ENCODE data around the gene OR10G8. TPM values are rescaled to one million over a fixed set of nuclear protein-coding genes. Genes with fewer than 3 reads are reported as not detected.
"Not testable (repeated sequence)": the region's sequence is repeated elsewhere in the genome, so short reads cannot be mapped to it uniquely, and the experiment has no call there.

Gene OR10G8
- total RNA-seq: not detected

GRCh38 chr11:124026498-124026897 lies at the start of gene OR10G8:
TSS of gene OR10G8 (plus strand) at chr11:124026798. CDS start at chr11:124029623, 2,825 bp downstream.
- no peak within 1 kb of the TSS for H3K27ac Mint-ChIP-seq
- no peak for DNase-seq
- H3K27me3 Mint-ChIP-seq (ENCODE audit: low read depth): peaks cover 2% of the 10 kb centered on the region
- no peak within 1 kb of the TSS for H3K4me3 Mint-ChIP-seq
- H3K4me1 Mint-ChIP-seq (ENCODE audit: low read depth): no peaks in the 10 kb centered on the region
- CTCF ChIA-PET: no interaction called here
- intact Hi-C loops (cut with micrococcal nuclease): no loop called here
- H3K36me3 Mint-ChIP-seq (ENCODE audit: low read depth): no peaks in the 10 kb centered on the region
- peaks cover under 1% of the 10 kb centered on the region for H3K9me3 Mint-ChIP-seq

GRCh38 chr11:123977731-123978347 lies 48.8 kb upstream of the OR10G8 start, which contains the start of gene OR10S1:
TSS of gene OR10S1 (minus strand) at chr11:123977781. CDS start at chr11:123977664, 117 bp downstream.
- Mint-ChIP-seq H3K4me3 (no peak within 1 kb of the TSS), H3K27me3 (ENCODE audit: low read depth) (peaks cover 5% of the 10 kb centered on the region), H3K9me3 (peaks cover 7% of the 10 kb centered on the region), H3K27ac (no peak within 1 kb of the TSS), H3K36me3 (ENCODE audit: low read depth) (no peaks in the 10 kb centered on the region), H3K4me1 (ENCODE audit: low read depth) (no peaks in the 10 kb centered on the region)
- CTCF ChIA-PET: no interaction called here
- intact Hi-C loops (cut with micrococcal nuclease): no loop called here
- DNase-seq: no peak

- Mint-ChIP-seq H3K4me1 (ENCODE audit: low read depth) (no peaks in the 10 kb centered on the region), H3K4me3 (no peak overlapping the region), H3K27me3 (ENCODE audit: low read depth) (peaks cover 9% of the 10 kb centered on the region), H3K9me3 (peaks cover 11% of the 10 kb centered on the region), H3K27ac (no peak overlapping the region), H3K36me3 (ENCODE audit: low read depth) (peaks cover 1% of the 10 kb centered on the region)
- DNase-seq: no peak
- CTCF ChIA-PET: no interaction called here
- intact Hi-C loops (cut with micrococcal nuclease): no loop called here
Measured at GRCh38 chr11:123979311-123979710, 47.3 kb upstream of the OR10G8 start.

GRCh38 chr11:123995119-123995518 lies 31.5 kb upstream of the OR10G8 start, which contains the start of gene OR10G6:
TSS of gene OR10G6 (minus strand) at chr11:123995161. CDS start at chr11:123995161, 0 bp downstream.
- CTCF ChIA-PET: no interaction called here
- no peak within 1 kb of the TSS for H3K27ac Mint-ChIP-seq
- no peaks in the 10 kb centered on the region for H3K9me3 Mint-ChIP-seq
- no peaks in the 10 kb centered on the region for H3K36me3 Mint-ChIP-seq (ENCODE audit: low read depth)
- intact Hi-C loops (cut with micrococcal nuclease): no loop called here
- H3K4me1 Mint-ChIP-seq (ENCODE audit: low read depth): no peaks in the 10 kb centered on the region
- DNase-seq: no peak
- no peaks in the 10 kb centered on the region for H3K27me3 Mint-ChIP-seq (ENCODE audit: low read depth)
- no peak within 1 kb of the TSS for H3K4me3 Mint-ChIP-seq

GRCh38 chr11:124012697-124013096 lies 13.9 kb upstream of the OR10G8 start, which contains the start of gene OR10G4:
TSS of gene OR10G4 (plus strand) at chr11:124012997. CDS start at chr11:124015575, 2,578 bp downstream.
- Mint-ChIP-seq H3K27ac (no peak within 1 kb of the TSS), H3K4me1 (ENCODE audit: low read depth) (no peaks in the 10 kb centered on the region), H3K9me3 (no peaks in the 10 kb centered on the region), H3K36me3 (ENCODE audit: low read depth) (no peaks in the 10 kb centered on the region), H3K27me3 (ENCODE audit: low read depth) (peaks cover 2% of the 10 kb centered on the region), H3K4me3 (no peak within 1 kb of the TSS)
- CTCF ChIA-PET: no interaction called here
- no peak for DNase-seq
- intact Hi-C loops (cut with micrococcal nuclease): no loop called here

GRCh38 chr11:124015837-124016236 lies 10.8 kb upstream of the OR10G8 start:
- intact Hi-C loops (cut with micrococcal nuclease); H3K9me3 Mint-ChIP-seq; H3K36me3 Mint-ChIP-seq (ENCODE audit: low read depth); H3K27me3 Mint-ChIP-seq (ENCODE audit: low read depth); H3K4me1 Mint-ChIP-seq (ENCODE audit: low read depth); DNase-seq; H3K4me3 Mint-ChIP-seq; CTCF ChIA-PET; H3K27ac Mint-ChIP-seq: not testable (repeated sequence)

GRCh38 chr11:124036666-124037065 lies 10.1 kb downstream of the OR10G8 start:
- Mint-ChIP-seq H3K9me3 (no peaks in the 10 kb centered on the region), H3K36me3 (ENCODE audit: low read depth) (no peaks in the 10 kb centered on the region), H3K4me1 (ENCODE audit: low read depth) (no peaks in the 10 kb centered on the region), H3K27ac (no peak overlapping the region), H3K4me3 (no peak overlapping the region), H3K27me3 (ENCODE audit: low read depth) (peaks cover 7% of the 10 kb centered on the region)
- intact Hi-C loops (cut with micrococcal nuclease): no loop called here
- CTCF ChIA-PET: no interaction called here
- DNase-seq: no peak

- intact Hi-C loops (cut with micrococcal nuclease): no loop called here
- H3K9me3 Mint-ChIP-seq: no peaks in the 10 kb centered on the region
- CTCF ChIA-PET: no interaction called here
- no peak overlapping the region for H3K27ac Mint-ChIP-seq
- no peak for DNase-seq
- H3K36me3 Mint-ChIP-seq (ENCODE audit: low read depth): no peaks in the 10 kb centered on the region
- no peak overlapping the region for H3K4me3 Mint-ChIP-seq
- no peaks in the 10 kb centered on the region for H3K4me1 Mint-ChIP-seq (ENCODE audit: low read depth)
- H3K27me3 Mint-ChIP-seq (ENCODE audit: low read depth): peaks cover 7% of the 10 kb centered on the region
Measured at GRCh38 chr11:124039557-124039956, 13.0 kb downstream of the OR10G8 start.

GRCh38 chr11:124041254-124041653 lies 14.7 kb downstream of the OR10G8 start, which contains the start of gene OR10G7:
TSS of gene OR10G7 (minus strand) at chr11:124041325. CDS start at chr11:124039001, 2,324 bp downstream.
- Mint-ChIP-seq H3K27ac (no peak within 1 kb of the TSS), H3K36me3 (ENCODE audit: low read depth) (no peaks in the 10 kb centered on the region), H3K4me3 (no peak within 1 kb of the TSS), H3K27me3 (ENCODE audit: low read depth) (peaks cover 8% of the 10 kb centered on the region), H3K9me3 (no peaks in the 10 kb centered on the region), H3K4me1 (ENCODE audit: low read depth) (no peaks in the 10 kb centered on the region)
- intact Hi-C loops (cut with micrococcal nuclease): no loop called here
- CTCF ChIA-PET: interaction anchor here (0.9 kb wide), 1 partner anchor 31 kb away, joined by 3 read pairs; no protein-coding TSS in a partner anchor
- DNase-seq: no peak

GRCh38 chr11:124043420-124043819 lies 16.8 kb downstream of the OR10G8 start:
- no peaks in the 10 kb centered on the region for H3K9me3 Mint-ChIP-seq
- CTCF ChIA-PET: no interaction called here
- H3K36me3 Mint-ChIP-seq (ENCODE audit: low read depth): no peaks in the 10 kb centered on the region
- H3K4me1 Mint-ChIP-seq (ENCODE audit: low read depth): no peaks in the 10 kb centered on the region
- no peak overlapping the region for H3K27ac Mint-ChIP-seq
- peaks cover 11% of the 10 kb centered on the region for H3K27me3 Mint-ChIP-seq (ENCODE audit: low read depth)
- DNase-seq: no peak
- H3K4me3 Mint-ChIP-seq: no peak overlapping the region
- intact Hi-C loops (cut with micrococcal nuclease): no loop called here

GRCh38 chr11:124050748-124051147 lies 24.1 kb downstream of the OR10G8 start:
- Mint-ChIP-seq H3K27me3 (ENCODE audit: low read depth) (peaks cover 20% of the 10 kb centered on the region), H3K36me3 (ENCODE audit: low read depth) (no peaks in the 10 kb centered on the region), H3K9me3 (no peaks in the 10 kb centered on the region), H3K27ac (no peak overlapping the region), H3K4me1 (ENCODE audit: low read depth) (no peaks in the 10 kb centered on the region), H3K4me3 (no peak overlapping the region)
- no peak for DNase-seq
- CTCF ChIA-PET: no interaction called here
- intact Hi-C loops (cut with micrococcal nuclease): no loop called here

GRCh38 chr11:124052966-124053365 lies 26.4 kb downstream of the OR10G8 start:
- Mint-ChIP-seq H3K36me3 (ENCODE audit: low read depth) (no peaks in the 10 kb centered on the region), H3K4me3 (no peak overlapping the region), H3K4me1 (ENCODE audit: low read depth) (no peaks in the 10 kb centered on the region), H3K27ac (no peak overlapping the region), H3K27me3 (ENCODE audit: low read depth) (peaks cover 13% of the 10 kb centered on the region), H3K9me3 (no peaks in the 10 kb centered on the region)
- intact Hi-C loops (cut with micrococcal nuclease): no loop called here
- DNase-seq: no peak
- CTCF ChIA-PET: no interaction called here

- CTCF ChIA-PET: interaction anchor here (0.6 to 3.1 kb wide), 10 partner anchors 9 to 783 kb away, joined by 3 to 14 read pairs (median 3); partner anchors contain the start of gene VWA5A
Measured at GRCh38 chr11:124068601-124069110, 42.1 kb downstream of the OR10G8 start.

More at GRCh38 chr11:124068601-124069110, 42.1 kb downstream of the OR10G8 start:
- intact Hi-C loops (cut with micrococcal nuclease): no loop called here
- Mint-ChIP-seq H3K27ac (no peak overlapping the region), H3K4me3 (no peak overlapping the region), H3K27me3 (ENCODE audit: low read depth) (peaks cover 39% of the 10 kb centered on the region), H3K4me1 (ENCODE audit: low read depth) (peaks cover 12% of the 10 kb centered on the region), H3K9me3 (peaks cover 3% of the 10 kb centered on the region), H3K36me3 (ENCODE audit: low read depth) (no peaks in the 10 kb centered on the region)
- no peak for DNase-seq

Data from activated naive CD4-positive, alpha-beta T cell treated with anti-CD3 and anti-CD28 coated beads for 36 hours (primary cell).